Loucy (cell line): ENCODE data around the gene MGLL.

Experiments
- CTCF ChIP-seq: fragments of 200-600 bp; sonication (generic); conservative IDR thresholded peaks from 2 replicates; pipeline ENCODE4 v1.5.1; 2014; ENCODE audit warnings: mild to moderate bottlenecking, antibody characterized with exemption, low read length
- EZH2phosphoT487 ChIP-seq: fragments of 200-600 bp; IDR thresholded peaks from 2 replicates; pipeline ENCODE4 v1.6.1; 2018; ENCODE audit warnings: antibody characterized with exemption, mild to moderate bottlenecking, moderate library complexity, borderline replicate concordance

DNA sequence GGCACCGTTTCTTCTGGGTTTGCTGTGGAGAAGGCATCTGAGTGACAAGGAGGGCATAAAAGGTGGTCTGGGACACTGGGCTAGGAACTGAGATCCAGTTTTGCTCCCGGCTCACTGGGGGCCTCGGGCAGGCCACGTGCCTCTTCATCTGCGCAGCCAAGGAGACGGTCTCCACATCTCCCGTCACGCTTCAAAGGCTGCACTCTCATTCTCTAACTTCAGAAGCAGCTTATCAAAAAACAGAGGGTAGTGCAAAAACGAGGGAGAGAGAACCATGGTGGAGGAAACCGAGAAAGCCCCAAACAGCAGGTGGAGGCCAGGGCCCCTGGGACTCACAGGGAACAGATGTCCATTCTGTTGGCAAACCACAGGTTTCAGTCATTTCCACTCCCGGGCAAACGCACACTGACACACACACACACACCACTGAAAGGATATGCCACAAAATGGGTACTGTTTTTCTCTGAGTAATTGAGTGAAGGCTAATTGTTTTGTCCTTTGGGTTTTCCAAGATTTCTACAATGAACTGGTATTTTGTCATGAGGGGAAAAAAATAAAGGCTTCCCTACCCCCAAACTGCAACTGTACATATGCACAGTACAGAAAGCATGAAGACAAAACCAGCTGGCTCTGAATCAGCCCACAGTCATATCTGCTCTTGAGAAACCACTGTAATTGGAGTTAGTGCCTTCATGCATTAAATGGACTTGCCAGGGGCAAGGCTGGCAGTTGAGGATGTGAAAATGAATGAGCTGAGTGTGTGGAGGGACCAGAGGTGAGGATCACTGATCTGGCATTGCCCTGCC, 71.9 kb downstream of the MGLL start:
- TF ChIP-seq CTCF (no peak), EZH2phosphoT487 (no peak)
